SK-N-SH (cell line): Measurements from ENCODE around the gene SETD9. TPM values are rescaled to one million over a fixed set of nuclear protein-coding genes. Genes with fewer than 3 reads are reported as not detected.

Experiments
- CTCF ChIA-PET: fragments of 300-600, 350-600 bp; formaldehyde crosslinking; extraction: SDS; loops from one replicate; lab custom pipeline; 2021; lab: Yijun Ruan, JAX
- POLR2A ChIA-PET: fragments of 350-600 bp; sonication (Branson Sonifier 250); formaldehyde crosslinking; extraction: SDS; loops from one replicate; lab custom pipeline; 2020; ENCODE audit warnings: antibody characterized with exemption, inconsistent platforms; lab: Yijun Ruan, JAX
- DNase-seq: peaks from one replicate; pipeline ENCODE4 v3.0.0; 2012
- H2AFZ ChIP-seq: fragments of 200-600 bp; sonication (generic); 2 replicates; pipeline ENCODE4 v1.8.1; 2016; ENCODE audit warnings: antibody characterized with exemption, mild to moderate bottlenecking, low read depth
- H3F3A ChIP-seq: fragments of 200-600 bp; sonication (generic); replicated peaks from 2 replicates; pipeline ENCODE3; 2016; ENCODE audit warnings: antibody characterized with exemption, mild to moderate bottlenecking; ENCODE audit not compliant: insufficient read depth
- H3K27ac ChIP-seq, 2 experiments: fragments of 200-500 bp in 1 of 2; fragments of 200-600 bp in 1 of 2; sonication (Bioruptor generic) in 1 of 2; sonication (generic), shearing (Covaris generic) in 1 of 2; 2 replicates each; pipeline versions ENCODE4 v1.5.1 to v1.6.1; 2014 to 2016; ENCODE audit warnings: low read depth in 2 of 2, inconsistent platforms in 1 of 2, low read length in 1 of 2, mild to moderate bottlenecking in 1 of 2, mixed read lengths in 1 of 2
- H3K27me3 ChIP-seq: fragments of 200-600 bp; sonication (generic), shearing (Covaris generic); 2 replicates; pipeline ENCODE4 v1.6.1; 2016; ENCODE audit warnings: mixed run types; ENCODE audit not compliant: insufficient read depth
- H3K36me3 ChIP-seq, 2 experiments: fragments of 200-500 bp in 1 of 2; fragments of 200-600 bp in 1 of 2; sonication (Bioruptor generic) in 1 of 2; sonication (generic) in 1 of 2; replicated peaks in 1 of 2; 2 replicates each; pipeline versions ENCODE3 to v1.5.1; 2014 to 2016; ENCODE audit warnings: low read length in 1 of 2, mild to moderate bottlenecking in 1 of 2; ENCODE audit not compliant: insufficient read depth in 2 of 2, control insufficient read depth in 1 of 2
- H3K4me1 ChIP-seq, 2 experiments: fragments of 200-500 bp in 1 of 2; fragments of 200-600 bp in 1 of 2; sonication (Bioruptor generic) in 1 of 2; sonication (generic), shearing (Covaris generic) in 1 of 2; 2 replicates each; pipeline versions ENCODE4 v1.5.1 to v1.6.1; 2014 to 2016; ENCODE audit warnings: low read depth in 1 of 2, low read length in 1 of 2, mixed run types in 1 of 2; ENCODE audit not compliant: insufficient read depth in 2 of 2, control insufficient read depth in 1 of 2
- H3K4me2 ChIP-seq: fragments of 200-600 bp; sonication (generic), shearing (Covaris generic); 2 replicates; pipeline ENCODE4 v1.6.1; 2017; ENCODE audit warnings: mixed run types
- H3K4me3 ChIP-seq, 2 experiments: fragments of 200-500 bp in 1 of 2; fragments of 200-600 bp in 1 of 2; sonication (Bioruptor generic) in 1 of 2; sonication (generic), shearing (Covaris generic) in 1 of 2; 2 replicates each; pipeline versions ENCODE4 v1.5.1 to v1.8.1; 2014 to 2016; ENCODE audit warnings: low read depth in 2 of 2, inconsistent platforms in 1 of 2, low read length in 1 of 2, mild to moderate bottlenecking in 1 of 2, mixed read lengths in 1 of 2, moderate library complexity in 1 of 2
- H3K79me2 ChIP-seq: fragments of 200-600 bp; sonication (generic); 2 replicates; pipeline ENCODE4 v1.8.1; 2017; ENCODE audit warnings: mild to moderate bottlenecking; ENCODE audit not compliant: insufficient read depth
- H3K9ac ChIP-seq: fragments of 200-600 bp; sonication (generic); 2 replicates; pipeline ENCODE4 v1.6.1; 2017; ENCODE audit warnings: mixed run types
- H3K9me2 ChIP-seq: fragments of 200-600 bp; sonication (generic); 2 replicates; pipeline ENCODE4 v1.6.1; 2017; ENCODE audit warnings: mixed run types
- H3K9me3 ChIP-seq: fragments of 200-600 bp; sonication (generic); 2 replicates; pipeline ENCODE4 v1.6.1; 2017; ENCODE audit warnings: mixed run types, mild to moderate bottlenecking, moderate library complexity
- H4K20me1 ChIP-seq: fragments of 200-600 bp; sonication (generic); 2 replicates; pipeline ENCODE4 v1.6.1; 2017; ENCODE audit warnings: mild to moderate bottlenecking, mixed run types; ENCODE audit not compliant: insufficient read depth
- ELF1 ChIP-seq: IDR thresholded peaks from 2 replicates; pipeline ENCODE4 v1.4.0; 2012
- EP300 ChIP-seq, 2 experiments: IDR thresholded peaks; 2 replicates each; pipeline versions ENCODE4 v1.4.0 to v1.6.1; 2012; ENCODE audit warnings: borderline replicate concordance in 1 of 2, low read depth in 1 of 2, low read length in 1 of 2
- FOSL2 ChIP-seq: IDR thresholded peaks from 2 replicates; pipeline ENCODE4 v1.4.0; 2012; ENCODE audit warnings: low read depth, mild to moderate bottlenecking, moderate library complexity, borderline replicate concordance
- FOXM1 ChIP-seq: IDR thresholded peaks from 2 replicates; pipeline ENCODE4 v1.4.0; 2012; ENCODE audit warnings: low read depth, mild to moderate bottlenecking
- GABPA ChIP-seq: IDR thresholded peaks from 2 replicates; pipeline ENCODE4 v1.4.0; 2012; ENCODE audit warnings: low read depth, mild to moderate bottlenecking
- GATA2 ChIP-seq: sonication (generic); formaldehyde crosslinking; IDR thresholded peaks from 2 replicates; pipeline ENCODE4 v1.5.0; 2020; ENCODE audit warnings: mild to moderate bottlenecking, missing genetic modification reagents
- MEF2A ChIP-seq: IDR thresholded peaks from 2 replicates; pipeline ENCODE4 v1.4.0; 2012; ENCODE audit warnings: low read depth, borderline replicate concordance
- NFIC ChIP-seq: IDR thresholded peaks from 2 replicates; pipeline ENCODE4 v1.4.0; 2012; ENCODE audit warnings: borderline replicate concordance
- RCOR1 ChIP-seq: fragments of 150-350 bp; IDR thresholded peaks from 2 replicates; pipeline ENCODE4 v1.6.1; 2017; ENCODE audit warnings: antibody characterized with exemption, low read length
- RFX5 ChIP-seq: IDR thresholded peaks from 2 replicates; pipeline ENCODE4 v1.6.1; 2012; ENCODE audit warnings: mild to moderate bottlenecking, improper control_type of control experiment, low read length
- SIN3A ChIP-seq: IDR thresholded peaks from 2 replicates; pipeline ENCODE4 v1.6.1; 2012; ENCODE audit warnings: low read depth, mild to moderate bottlenecking, low read length, moderate library complexity, borderline replicate concordance
- SMC3 ChIP-seq: IDR thresholded peaks from 2 replicates; pipeline ENCODE4 v1.6.1; 2012; ENCODE audit warnings: low read depth, low read length, improper control_type of control experiment
- TAF1 ChIP-seq: IDR thresholded peaks from 2 replicates; pipeline ENCODE4 v1.6.1; 2012; ENCODE audit warnings: low read depth, mild to moderate bottlenecking, low read length, moderate library complexity, borderline replicate concordance
- WGBS: methylation state at CpG from one replicate; pipeline ENCODE4 v1.1.6; 2017; ENCODE audit warnings: low lambda C conversion rate; 5-methylcytosine and 5-hydroxymethylcytosine counted together
- polyA plus RNA-seq, 3 experiments: library from polyadenylated mRNA; depleted of rRNA; stranded (reverse); fragments of >200 nt; gene quantifications; 2 replicates each; pipeline ENCODE4 v1.2.3, GENCODE V29; 2012
- TF ChIP-seq, protein P1 (sequence below): fragments of 150-350 bp; IDR thresholded peaks from 2 replicates; pipeline ENCODE4 v1.6.1; 2017; ENCODE audit warnings: antibody characterized with exemption, low read length, low read depth, borderline replicate concordance
- TF ChIP-seq, protein P2 (sequence below): IDR thresholded peaks from 2 replicates; pipeline ENCODE4 v1.6.1; 2012; ENCODE audit warnings: mild to moderate bottlenecking, low read depth, low read length, moderate library complexity
- TF ChIP-seq, protein P3 (sequence below): IDR thresholded peaks from 2 replicates; pipeline ENCODE4 v1.4.0; 2012; ENCODE audit warnings: low read depth

The SETD9 gene
- polyA plus RNA-seq, 1 of the 3 experiments (the other 2 are of a cell fraction) = 12.2 TPM

DNA sequence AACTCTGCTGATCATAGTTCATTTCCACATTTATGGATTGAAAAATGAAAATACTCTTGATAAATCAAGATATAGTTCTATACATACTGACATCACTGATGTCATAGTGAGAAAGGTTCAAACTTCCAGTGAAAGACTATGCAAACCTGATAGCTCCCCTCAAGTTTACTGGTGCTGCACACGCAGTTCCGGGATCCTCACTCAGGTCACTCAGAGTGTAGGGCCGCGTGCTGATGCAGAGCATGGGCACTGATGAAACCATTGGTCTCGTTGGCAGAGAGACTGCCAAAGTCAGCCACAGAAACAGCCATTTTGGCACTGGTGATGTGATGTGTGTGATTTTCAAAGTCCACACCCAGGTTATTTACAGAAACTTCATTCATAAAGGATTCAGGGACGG, 13.5 kb downstream of the SETD9 start:
- Histone ChIP-seq H3K4me1 (no peaks in the 10 kb centered on the region; a peak in 1 of 4 replicates), H3K4me3 (no peak overlapping the region), H3K9me3 (no peaks in the 10 kb centered on the region), H3K27ac (no peak overlapping the region), H3K4me2 (no peak overlapping the region), H3K9me2 (no peaks in the 10 kb centered on the region), H2AFZ (no peak overlapping the region), H3K79me2 (no peaks in the 10 kb centered on the region; the same call in 1 of the 2 replicates), H3K36me3 (peaks cover 84 to 91% of the 10 kb centered on the region in 2 experiments), H3K27me3 (no peaks in the 10 kb centered on the region), H3F3A (peaks cover 15% of the 10 kb centered on the region), H3K9ac (no peak overlapping the region), H4K20me1 (no peaks in the 10 kb centered on the region)
- ChIA-PET CTCF (interaction anchor here (0.6 to 1.4 kb wide), 3 partner anchors 10 to 653 kb away, joined by 3 to 4 read pairs (median 4); no protein-coding TSS in a partner anchor), POLR2A (no interaction called here)
- no peak for TF ChIP-seq FOSL2
- TF ChIP-seq FOXM1 = no peak
- TF ChIP-seq EP300 (IDR thresholded peaks at IDR 0.05; ENCODE audit: borderline replicate concordance in 1 of 2, low read depth in 1 of 2, low read length in 1 of 2) = no peak
- TF ChIP-seq GATA2 (CRISPR knock-in tag) = no peak
- TF ChIP-seq, protein P1, sequence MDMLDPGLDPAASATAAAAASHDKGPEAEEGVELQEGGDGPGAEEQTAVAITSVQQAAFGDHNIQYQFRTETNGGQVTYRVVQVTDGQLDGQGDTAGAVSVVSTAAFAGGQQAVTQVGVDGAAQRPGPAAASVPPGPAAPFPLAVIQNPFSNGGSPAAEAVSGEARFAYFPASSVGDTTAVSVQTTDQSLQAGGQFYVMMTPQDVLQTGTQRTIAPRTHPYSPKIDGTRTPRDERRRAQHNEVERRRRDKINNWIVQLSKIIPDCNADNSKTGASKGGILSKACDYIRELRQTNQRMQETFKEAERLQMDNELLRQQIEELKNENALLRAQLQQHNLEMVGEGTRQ = no peak
- TF ChIP-seq RFX5 = no peak
- no peak for TF ChIP-seq ELF1
- no peak for TF ChIP-seq RCOR1
- no peak for TF ChIP-seq SMC3
- TF ChIP-seq SIN3A = no peak
- TF ChIP-seq, protein P2, sequence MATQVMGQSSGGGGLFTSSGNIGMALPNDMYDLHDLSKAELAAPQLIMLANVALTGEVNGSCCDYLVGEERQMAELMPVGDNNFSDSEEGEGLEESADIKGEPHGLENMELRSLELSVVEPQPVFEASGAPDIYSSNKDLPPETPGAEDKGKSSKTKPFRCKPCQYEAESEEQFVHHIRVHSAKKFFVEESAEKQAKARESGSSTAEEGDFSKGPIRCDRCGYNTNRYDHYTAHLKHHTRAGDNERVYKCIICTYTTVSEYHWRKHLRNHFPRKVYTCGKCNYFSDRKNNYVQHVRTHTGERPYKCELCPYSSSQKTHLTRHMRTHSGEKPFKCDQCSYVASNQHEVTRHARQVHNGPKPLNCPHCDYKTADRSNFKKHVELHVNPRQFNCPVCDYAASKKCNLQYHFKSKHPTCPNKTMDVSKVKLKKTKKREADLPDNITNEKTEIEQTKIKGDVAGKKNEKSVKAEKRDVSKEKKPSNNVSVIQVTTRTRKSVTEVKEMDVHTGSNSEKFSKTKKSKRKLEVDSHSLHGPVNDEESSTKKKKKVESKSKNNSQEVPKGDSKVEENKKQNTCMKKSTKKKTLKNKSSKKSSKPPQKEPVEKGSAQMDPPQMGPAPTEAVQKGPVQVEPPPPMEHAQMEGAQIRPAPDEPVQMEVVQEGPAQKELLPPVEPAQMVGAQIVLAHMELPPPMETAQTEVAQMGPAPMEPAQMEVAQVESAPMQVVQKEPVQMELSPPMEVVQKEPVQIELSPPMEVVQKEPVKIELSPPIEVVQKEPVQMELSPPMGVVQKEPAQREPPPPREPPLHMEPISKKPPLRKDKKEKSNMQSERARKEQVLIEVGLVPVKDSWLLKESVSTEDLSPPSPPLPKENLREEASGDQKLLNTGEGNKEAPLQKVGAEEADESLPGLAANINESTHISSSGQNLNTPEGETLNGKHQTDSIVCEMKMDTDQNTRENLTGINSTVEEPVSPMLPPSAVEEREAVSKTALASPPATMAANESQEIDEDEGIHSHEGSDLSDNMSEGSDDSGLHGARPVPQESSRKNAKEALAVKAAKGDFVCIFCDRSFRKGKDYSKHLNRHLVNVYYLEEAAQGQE = no peak
- no peak for TF ChIP-seq GABPA
- TF ChIP-seq NFIC = no peak
- TF ChIP-seq, protein P3, sequence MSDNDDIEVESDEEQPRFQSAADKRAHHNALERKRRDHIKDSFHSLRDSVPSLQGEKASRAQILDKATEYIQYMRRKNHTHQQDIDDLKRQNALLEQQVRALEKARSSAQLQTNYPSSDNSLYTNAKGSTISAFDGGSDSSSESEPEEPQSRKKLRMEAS = no peak
- TF ChIP-seq MEF2A = no peak
- no peak for TF ChIP-seq TAF1
- 98% methylated on average over 6 of the region's 6 CpGs for WGBS
- no peak for DNase-seq
